GM23338 (cell line): Measurements from ENCODE around the gene EIF2A. TPM values are rescaled to one million over a fixed set of nuclear protein-coding genes. Genes with fewer than 3 reads are reported as not detected.

Experiments used
- ATAC-seq: fragments of 200-7000 bp; cut with Tn5 transposase; 3 replicates; pipeline ENCODE4 v1.9.1; 2020
- DNase-seq: peaks from one replicate; pipeline ENCODE4 v3.0.0-alpha.2; 2015; ENCODE audit warnings: low spot score
- H2AFZ ChIP-seq: fragments of 200-600 bp; sonication (generic); 2 replicates; pipeline ENCODE4 v1.8.0; 2016; ENCODE audit warnings: antibody characterized with exemption, mild to moderate bottlenecking, moderate library complexity
- H3F3A ChIP-seq: fragments of 200-600 bp; sonication (generic); replicated peaks from 2 replicates; pipeline ENCODE4 v1.8.0; 2017; ENCODE audit warnings: antibody characterized with exemption, mixed run types, low read depth
- H3K27ac ChIP-seq: fragments of 200-600 bp; sonication (generic); 2 replicates; pipeline ENCODE4 v1.6.1; 2016; ENCODE audit warnings: low read depth
- H3K27me3 ChIP-seq: fragments of 200-600 bp; sonication (generic); 2 replicates; pipeline ENCODE4 v1.8.0; 2016; ENCODE audit warnings: mild to moderate bottlenecking, mixed run types, moderate library complexity; ENCODE audit not compliant: insufficient read depth
- H3K36me3 ChIP-seq: fragments of 200-600 bp; sonication (generic); 2 replicates; pipeline ENCODE4 v1.8.0; 2016; ENCODE audit warnings: mild to moderate bottlenecking; ENCODE audit not compliant: insufficient read depth
- H3K4me1 ChIP-seq: fragments of 200-600 bp; sonication (generic); 2 replicates; pipeline ENCODE4 v1.8.0; 2016; ENCODE audit warnings: mild to moderate bottlenecking, moderate library complexity; ENCODE audit not compliant: insufficient read depth
- H3K4me2 ChIP-seq: fragments of 200-600 bp; sonication (generic); 2 replicates; pipeline ENCODE4 v1.7.1; 2017; ENCODE audit warnings: mixed run types
- H3K4me3 ChIP-seq: fragments of 200-600 bp; sonication (generic); 2 replicates; pipeline ENCODE4 v1.6.1; 2016; ENCODE audit warnings: mixed run types
- H3K79me2 ChIP-seq: fragments of 200-600 bp; sonication (generic); replicated peaks from 2 replicates; pipeline ENCODE4 v1.8.0; 2017; ENCODE audit warnings: mild to moderate bottlenecking; ENCODE audit not compliant: insufficient read depth
- H3K9me2 ChIP-seq: fragments of 200-600 bp; sonication (generic); 2 replicates; pipeline ENCODE4 v1.8.0; 2017; ENCODE audit not compliant: insufficient read depth
- H4K20me1 ChIP-seq: fragments of 200-600 bp; sonication (generic); replicated peaks from 2 replicates; pipeline ENCODE4 v1.8.0; 2017; ENCODE audit warnings: mild to moderate bottlenecking; ENCODE audit not compliant: insufficient read depth
- H3K27ac Mint-ChIP-seq: 2 replicates; pipeline ENCODE4 v1.8.0; 2020; ENCODE audit warnings: inconsistent platforms, mild to moderate bottlenecking, moderate library complexity, mixed read lengths
- H3K27me3 Mint-ChIP-seq: 3 replicates; pipeline ENCODE4 v1.8.0; 2022; ENCODE audit warnings: low read depth, mild to moderate bottlenecking, moderate library complexity, mixed read lengths, inconsistent platforms; ENCODE audit not compliant: insufficient read depth, poor library complexity
- H3K36me3 Mint-ChIP-seq: 3 replicates; pipeline ENCODE4 v1.8.0; 2021; ENCODE audit warnings: low read depth, mild to moderate bottlenecking, inconsistent platforms, moderate library complexity, mixed read lengths
- H3K4me1 Mint-ChIP-seq: 3 replicates; pipeline ENCODE4 v1.8.0; 2020; ENCODE audit warnings: mild to moderate bottlenecking, inconsistent platforms, mixed read lengths
- H3K4me3 Mint-ChIP-seq: 3 replicates; pipeline ENCODE4 v1.8.0; 2021; ENCODE audit warnings: moderate library complexity, mild to moderate bottlenecking, inconsistent platforms, mixed read lengths
- H3K9me3 Mint-ChIP-seq: 3 replicates; pipeline ENCODE4 v1.8.0; 2020; ENCODE audit warnings: moderate library complexity, mild to moderate bottlenecking, inconsistent platforms, mixed read lengths
- CREB1 ChIP-seq: fragments of 250-450 bp; sonication (Bioruptor Pico); IDR thresholded peaks from 2 replicates; pipeline ENCODE4 v1.5.0; 2020; ENCODE audit warnings: low read depth, mild to moderate bottlenecking, moderate library complexity
- CTCF ChIP-seq, 2 experiments: fragments of 200-600 bp in 1 of 2; sonication (generic) in 1 of 2; conservative IDR thresholded peaks; 2 replicates each; pipeline versions ENCODE4 v1.5.1 to v1.6.1; 2016 to 2017; ENCODE audit warnings: antibody characterized with exemption in 2 of 2, low read depth in 2 of 2, mild to moderate bottlenecking in 2 of 2, moderate library complexity in 1 of 2
- ETS1 ChIP-seq: IDR thresholded peaks from 2 replicates; pipeline ENCODE4 v1.6.1; 2016; ENCODE audit warnings: antibody characterized with exemption
- EZH2 ChIP-seq: fragments of 200-600 bp; sonication (generic); IDR thresholded peaks from one replicate; pipeline ENCODE4 v1.8.0; 2017; ENCODE audit warnings: antibody characterized with exemption, mild to moderate bottlenecking, low read depth; ENCODE audit not compliant: unreplicated experiment
- EZH2phosphoT487 ChIP-seq: fragments of 200-600 bp; sonication (generic); IDR thresholded peaks from one replicate; pipeline ENCODE4 v1.8.1; 2018; ENCODE audit warnings: antibody characterized with exemption; ENCODE audit not compliant: unreplicated experiment
- JUNB ChIP-seq: IDR thresholded peaks from one replicate; pipeline ENCODE4 v1.6.1; 2016; ENCODE audit warnings: antibody characterized with exemption; ENCODE audit not compliant: unreplicated experiment
- NANOG ChIP-seq: IDR thresholded peaks from 2 replicates; pipeline ENCODE4 v1.6.1; 2016; ENCODE audit warnings: antibody characterized with exemption, borderline replicate concordance
- POLR2AphosphoS5 ChIP-seq: IDR thresholded peaks from 2 replicates; pipeline ENCODE4 v1.6.1; 2016; ENCODE audit warnings: antibody characterized with exemption, low read depth
- STAT1 ChIP-seq: IDR thresholded peaks from one replicate; pipeline ENCODE4 v1.6.1; 2016; ENCODE audit warnings: antibody characterized with exemption; ENCODE audit not compliant: unreplicated experiment
- ZNF114 ChIP-seq: fragments of 250-450 bp; sonication (Bioruptor Pico); IDR thresholded peaks from 2 replicates; pipeline ENCODE4 v1.5.0; 2020; ENCODE audit warnings: mild to moderate bottlenecking, moderate library complexity
- ZNF331 ChIP-seq: fragments of 250-450 bp; sonication (Bioruptor Pico); IDR thresholded peaks from 2 replicates; pipeline ENCODE4 v1.5.0; 2020; ENCODE audit warnings: low read depth, mild to moderate bottlenecking, moderate library complexity
- ZNF462 ChIP-seq: fragments of 250-450 bp; sonication (Bioruptor Pico); IDR thresholded peaks from 2 replicates; pipeline ENCODE4 v1.5.0; 2020; ENCODE audit warnings: mild to moderate bottlenecking, moderate library complexity
- polyA plus RNA-seq: library from polyadenylated mRNA; unstranded; fragments of >200 nt; fragmentation: Nextera tagmentation; extraction: Ambion mirVana; gene quantifications from 2 replicates; pipeline ENCODE4 v1.2.1, GENCODE V29; 2016
- total RNA-seq: library from RNA; depleted of rRNA; stranded (reverse); fragments of >200 nt; shearing (Covaris generic); gene quantifications from 2 replicates; pipeline ENCODE4 v1.2.3, GENCODE V29; 2014
- TF ChIP-seq, protein P1 (sequence below): IDR thresholded peaks from one replicate; pipeline ENCODE4 v1.6.1; 2018; ENCODE audit warnings: antibody characterized with exemption; ENCODE audit not compliant: unreplicated experiment

Gene EIF2A
- total and polyA plus RNA-seq, 2 experiments from 2014 or later, result 95.2 to 153 TPM

GRCh38 chr3:150527464-150528255, 18.9 kb upstream of the EIF2A start:
- H3K4me1 Mint-ChIP-seq, result peaks cover 21% of the 10 kb centered on the region
- ATAC-seq (peak; percentile 54), DNase-seq (no peak)
- no peak for TF ChIP-seq ETS1
- TF ChIP-seq CREB1 (CRISPR knock-in tag), result no peak
- no peak for TF ChIP-seq EZH2
- TF ChIP-seq POLR2AphosphoS5, result no peak
- TF ChIP-seq ZNF114 (CRISPR knock-in tag), result no peak
- TF ChIP-seq ZNF331 (CRISPR knock-in tag), result no peak
- TF ChIP-seq, protein P1, sequence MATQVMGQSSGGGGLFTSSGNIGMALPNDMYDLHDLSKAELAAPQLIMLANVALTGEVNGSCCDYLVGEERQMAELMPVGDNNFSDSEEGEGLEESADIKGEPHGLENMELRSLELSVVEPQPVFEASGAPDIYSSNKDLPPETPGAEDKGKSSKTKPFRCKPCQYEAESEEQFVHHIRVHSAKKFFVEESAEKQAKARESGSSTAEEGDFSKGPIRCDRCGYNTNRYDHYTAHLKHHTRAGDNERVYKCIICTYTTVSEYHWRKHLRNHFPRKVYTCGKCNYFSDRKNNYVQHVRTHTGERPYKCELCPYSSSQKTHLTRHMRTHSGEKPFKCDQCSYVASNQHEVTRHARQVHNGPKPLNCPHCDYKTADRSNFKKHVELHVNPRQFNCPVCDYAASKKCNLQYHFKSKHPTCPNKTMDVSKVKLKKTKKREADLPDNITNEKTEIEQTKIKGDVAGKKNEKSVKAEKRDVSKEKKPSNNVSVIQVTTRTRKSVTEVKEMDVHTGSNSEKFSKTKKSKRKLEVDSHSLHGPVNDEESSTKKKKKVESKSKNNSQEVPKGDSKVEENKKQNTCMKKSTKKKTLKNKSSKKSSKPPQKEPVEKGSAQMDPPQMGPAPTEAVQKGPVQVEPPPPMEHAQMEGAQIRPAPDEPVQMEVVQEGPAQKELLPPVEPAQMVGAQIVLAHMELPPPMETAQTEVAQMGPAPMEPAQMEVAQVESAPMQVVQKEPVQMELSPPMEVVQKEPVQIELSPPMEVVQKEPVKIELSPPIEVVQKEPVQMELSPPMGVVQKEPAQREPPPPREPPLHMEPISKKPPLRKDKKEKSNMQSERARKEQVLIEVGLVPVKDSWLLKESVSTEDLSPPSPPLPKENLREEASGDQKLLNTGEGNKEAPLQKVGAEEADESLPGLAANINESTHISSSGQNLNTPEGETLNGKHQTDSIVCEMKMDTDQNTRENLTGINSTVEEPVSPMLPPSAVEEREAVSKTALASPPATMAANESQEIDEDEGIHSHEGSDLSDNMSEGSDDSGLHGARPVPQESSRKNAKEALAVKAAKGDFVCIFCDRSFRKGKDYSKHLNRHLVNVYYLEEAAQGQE, result no peak
- TF ChIP-seq EZH2phosphoT487, result no peak
- TF ChIP-seq NANOG, result no peak
- no peak for TF ChIP-seq JUNB
- no peak for TF ChIP-seq ZNF462
- TF ChIP-seq CTCF (conservative IDR thresholded peaks at IDR 0.05; ENCODE audit: low read depth in 2 of 2), result no peak
- no peak for TF ChIP-seq STAT1
- H3K79me2 ChIP-seq, result no peaks in the 10 kb centered on the region
- no peaks in the 10 kb centered on the region for H3K36me3 ChIP-seq
- H3K27me3 ChIP-seq, result no peaks in the 10 kb centered on the region
- no peaks in the 10 kb centered on the region for H4K20me1 ChIP-seq
- H3F3A ChIP-seq, result no peaks in the 10 kb centered on the region
- H3K27me3 Mint-ChIP-seq, result peaks cover 4% of the 10 kb centered on the region
- peak overlapping the region; percentile 0; the same call in 1 of the 2 replicates for H3K27ac ChIP-seq
- no peak overlapping the region; the same call in 1 of the 3 replicates for H3K4me3 Mint-ChIP-seq
- peak overlapping the region; percentile 26 for H3K27ac Mint-ChIP-seq
- H3K9me2 ChIP-seq, result no peaks in the 10 kb centered on the region
- H3K4me3 ChIP-seq, result peak overlapping the region; percentile 21; the same call in 1 of the 2 replicates
- H3K36me3 Mint-ChIP-seq, result no peaks in the 10 kb centered on the region
- H3K4me2 ChIP-seq, result peak overlapping the region; percentile 50
- H3K4me1 ChIP-seq, result peaks cover 16% of the 10 kb centered on the region; the same call in 1 of the 2 replicates
- 0 out of 2 replicates have a peak overlapping the region, but pooled peaks have one; percentile 14 for H2AFZ ChIP-seq
- H3K9me3 Mint-ChIP-seq, result no peaks in the 10 kb centered on the region
